Kidney glomerular epithelial cell (primary cell): ENCODE results near the gene CFAP65.
A peak's percentile ranks its signal among the peaks of the same experiment; 100 is the strongest.

Source experiments
- DNase-seq: peaks from one replicate; lab custom pipeline; 2025; lab: John Stamatoyannopoulos, UW

Gene CFAP65

DNA sequence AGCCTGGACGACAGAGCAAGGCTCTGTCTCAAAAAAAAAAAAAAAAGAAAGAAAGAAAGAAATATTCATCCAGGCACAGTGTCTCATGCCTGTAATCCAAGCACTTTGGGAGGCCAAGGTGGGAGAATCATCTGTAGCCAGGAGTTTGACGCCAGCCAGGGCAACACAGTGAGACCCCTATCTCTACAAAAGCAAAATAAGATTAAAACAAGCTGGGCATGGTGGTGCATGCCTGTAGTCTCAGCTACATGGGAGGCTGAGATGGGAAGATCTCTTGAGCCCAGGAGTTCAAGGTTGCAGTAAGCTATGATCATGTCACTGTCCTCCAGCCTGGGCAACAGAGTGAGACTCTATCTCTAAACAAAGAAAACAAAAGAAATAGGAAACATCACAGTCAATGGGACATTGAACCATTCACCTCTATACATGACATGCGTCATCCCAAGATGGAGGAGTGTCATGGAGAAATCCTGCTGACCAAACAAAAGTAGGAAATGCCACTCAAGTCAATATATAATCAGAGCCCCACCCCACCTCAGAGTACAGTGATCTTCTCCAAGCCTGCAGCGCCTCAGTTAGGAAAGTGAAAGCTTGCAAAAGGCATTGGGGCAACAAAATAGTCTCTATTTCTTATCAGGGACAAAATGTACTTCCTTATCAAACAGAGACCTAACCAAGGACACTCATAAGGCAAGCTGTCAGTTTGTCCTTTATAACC lies 66.1 kb downstream of the CFAP65 start:
- no peak for DNase-seq

DNA sequence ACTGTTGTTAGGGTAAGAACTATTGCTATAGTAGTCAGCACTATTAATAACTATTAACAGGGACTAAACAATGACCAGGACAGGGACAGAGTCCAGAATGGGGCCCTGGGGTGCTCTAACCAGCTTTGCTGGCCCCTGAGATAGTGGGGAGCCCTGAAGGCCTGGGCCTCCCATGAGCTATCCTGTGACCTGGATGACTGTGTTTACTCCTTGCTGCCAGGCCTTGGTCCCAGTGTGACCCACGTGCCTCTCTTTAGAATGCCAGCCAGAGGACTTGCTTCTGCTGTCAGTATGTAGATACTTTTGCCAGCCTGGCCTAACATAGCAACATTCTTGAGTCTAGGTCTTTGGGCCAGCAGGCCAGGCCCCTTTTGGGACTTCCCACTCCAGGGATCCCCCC lies 70.4 kb downstream of the CFAP65 start:
- DNase-seq, result no peak

DNA sequence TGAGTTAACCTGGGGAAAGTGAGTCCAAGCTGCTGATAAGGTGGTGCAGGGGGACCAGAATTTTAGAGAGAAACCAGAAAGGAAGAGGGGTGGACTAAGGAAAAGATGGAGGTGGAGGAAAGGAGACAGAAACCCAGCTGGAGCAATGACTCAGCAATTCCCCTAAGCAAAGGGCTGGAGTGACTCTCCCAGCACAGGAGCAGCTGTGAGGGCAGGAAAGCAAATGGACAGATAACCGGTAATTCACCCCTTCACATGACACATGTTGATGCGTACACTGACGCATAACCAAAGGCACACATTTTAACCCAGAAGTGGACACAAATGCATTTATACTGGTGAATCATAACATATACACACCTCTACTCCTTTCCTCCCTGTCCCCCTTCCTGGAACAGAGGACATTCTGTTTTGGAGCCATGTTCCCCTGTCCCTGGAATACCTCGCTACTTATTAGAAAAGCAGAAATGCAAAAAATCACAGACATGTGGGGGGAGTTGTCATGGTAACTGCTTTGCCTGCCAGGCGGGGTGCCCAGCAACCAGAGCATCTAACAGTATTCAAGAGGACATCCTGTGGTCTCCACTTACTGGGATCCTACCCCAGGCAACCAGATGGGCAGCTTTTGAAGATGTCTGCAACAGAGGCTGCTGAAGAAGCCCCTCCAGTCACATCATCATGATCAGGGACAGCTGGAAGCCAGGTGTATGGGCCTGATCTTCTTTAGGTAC lies 77.1 kb downstream of the CFAP65 start:
- no peak for DNase-seq

DNA sequence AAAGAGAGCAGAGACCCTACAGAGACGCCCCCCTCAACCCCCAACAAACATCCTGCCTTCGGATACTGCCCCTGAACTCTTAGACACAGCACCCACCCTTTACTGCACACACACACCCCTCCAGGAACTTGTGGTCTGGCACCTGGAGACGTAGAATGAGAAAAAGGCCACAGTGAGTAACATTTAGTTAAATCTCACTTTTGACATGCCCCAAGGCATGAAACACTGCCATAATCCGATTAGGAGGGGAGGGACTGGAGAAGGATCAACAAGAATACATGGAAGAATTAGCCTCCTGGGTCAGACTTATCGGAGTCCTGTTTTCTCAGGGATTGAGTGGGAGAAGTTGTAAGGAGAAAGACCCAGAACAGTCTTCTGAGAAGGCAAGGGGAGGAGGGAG lies 77.7 kb downstream of the CFAP65 start:
- no peak for DNase-seq

DNA sequence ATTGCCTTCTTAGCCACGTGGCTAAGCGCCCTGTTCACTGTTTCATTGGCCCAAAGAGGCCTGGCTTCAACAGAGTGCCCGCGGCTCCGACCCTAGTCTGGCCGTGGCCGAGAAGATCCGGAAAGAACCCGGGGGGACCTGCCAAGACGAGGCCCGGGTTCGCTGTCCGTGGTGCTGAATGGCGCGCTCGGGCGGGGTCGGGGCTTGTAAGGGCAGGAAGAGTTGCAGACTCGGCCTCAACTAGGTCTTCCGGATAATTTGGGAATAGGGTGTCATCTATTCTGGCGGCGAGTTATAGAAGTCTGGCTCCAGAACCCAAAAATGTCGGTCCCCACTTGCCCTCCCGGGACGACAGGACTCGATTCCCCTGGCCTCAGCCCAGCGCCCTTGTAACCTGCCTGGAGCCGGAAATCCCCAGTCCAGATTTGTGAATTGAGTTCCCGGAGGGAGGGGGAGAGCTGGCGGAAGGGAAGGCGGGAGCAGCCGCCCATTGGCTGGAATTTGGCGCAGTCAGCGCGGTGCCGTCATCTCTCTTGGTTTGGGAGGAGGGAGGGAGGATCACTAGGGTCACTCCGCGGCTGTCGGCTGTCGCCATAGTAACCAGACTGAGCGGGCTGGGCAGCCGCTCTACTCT lies 78.3 kb downstream of the CFAP65 start:
- DNase-seq, result peak; percentile 30

DNA sequence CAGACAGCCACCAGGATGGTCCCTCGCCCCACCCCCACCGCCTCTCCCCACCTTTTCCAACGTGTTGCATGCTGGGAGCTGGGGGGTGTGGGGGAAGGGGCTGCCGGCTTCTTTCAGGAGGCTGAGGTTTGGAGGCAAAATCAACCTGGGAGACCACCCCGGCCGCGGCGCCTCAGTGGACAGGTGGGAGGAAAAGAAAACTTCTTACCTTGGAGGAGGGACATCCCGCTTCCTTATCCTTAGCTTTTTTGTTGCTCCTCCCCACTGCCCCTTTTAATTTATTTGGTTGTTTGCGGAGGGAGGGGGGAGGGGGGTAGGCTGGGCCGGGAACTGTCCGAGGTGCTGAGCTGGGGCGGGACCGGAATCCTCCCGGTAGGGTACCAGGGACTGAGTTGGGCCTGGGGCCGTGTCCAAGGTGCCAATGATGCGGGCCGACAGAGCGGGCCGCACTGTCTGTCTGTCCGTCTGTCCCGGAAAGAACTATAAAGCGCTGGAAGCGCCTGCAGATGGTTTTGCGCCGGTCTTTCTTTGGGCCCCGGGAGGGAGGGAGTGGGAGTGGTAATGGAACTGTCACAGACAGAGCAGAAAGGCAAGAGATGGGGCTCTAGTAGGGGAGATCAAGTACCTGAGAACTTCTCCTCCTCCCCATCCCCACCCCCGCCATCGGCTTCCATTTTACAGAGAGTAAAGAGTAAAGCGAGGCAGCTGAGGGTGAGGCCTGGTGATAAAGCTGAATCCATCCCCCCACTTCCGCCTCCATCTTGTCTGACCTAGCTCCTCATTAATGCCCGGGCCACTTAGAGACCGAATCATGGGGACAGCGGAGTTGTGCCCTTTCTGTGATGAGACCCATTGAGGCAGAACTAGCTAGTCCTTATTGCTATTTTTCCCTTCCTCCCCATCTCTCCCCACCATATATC lies 79.4 kb downstream of the CFAP65 start:
- no peak for DNase-seq

DNA sequence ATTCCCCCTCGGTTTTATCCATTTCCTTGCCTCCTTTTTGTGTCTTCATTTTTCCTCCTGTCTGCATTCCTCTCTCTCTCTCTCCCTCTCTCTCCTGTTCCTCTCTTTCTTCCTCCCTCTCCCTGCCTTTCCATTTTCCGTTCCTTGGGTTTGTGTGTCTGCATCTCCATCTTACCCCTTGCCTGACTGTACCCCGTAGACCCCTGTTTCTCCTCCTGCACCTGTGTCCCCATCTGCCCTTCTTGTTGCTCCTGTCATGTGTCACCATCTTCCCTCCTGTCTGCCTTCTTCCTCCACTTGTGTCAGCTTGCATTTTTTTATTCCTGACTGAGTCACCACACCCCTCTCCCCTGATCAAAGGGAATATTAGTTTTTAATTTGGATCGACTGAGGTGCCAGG lies 80.1 kb downstream of the CFAP65 start:
- no peak for DNase-seq

DNA sequence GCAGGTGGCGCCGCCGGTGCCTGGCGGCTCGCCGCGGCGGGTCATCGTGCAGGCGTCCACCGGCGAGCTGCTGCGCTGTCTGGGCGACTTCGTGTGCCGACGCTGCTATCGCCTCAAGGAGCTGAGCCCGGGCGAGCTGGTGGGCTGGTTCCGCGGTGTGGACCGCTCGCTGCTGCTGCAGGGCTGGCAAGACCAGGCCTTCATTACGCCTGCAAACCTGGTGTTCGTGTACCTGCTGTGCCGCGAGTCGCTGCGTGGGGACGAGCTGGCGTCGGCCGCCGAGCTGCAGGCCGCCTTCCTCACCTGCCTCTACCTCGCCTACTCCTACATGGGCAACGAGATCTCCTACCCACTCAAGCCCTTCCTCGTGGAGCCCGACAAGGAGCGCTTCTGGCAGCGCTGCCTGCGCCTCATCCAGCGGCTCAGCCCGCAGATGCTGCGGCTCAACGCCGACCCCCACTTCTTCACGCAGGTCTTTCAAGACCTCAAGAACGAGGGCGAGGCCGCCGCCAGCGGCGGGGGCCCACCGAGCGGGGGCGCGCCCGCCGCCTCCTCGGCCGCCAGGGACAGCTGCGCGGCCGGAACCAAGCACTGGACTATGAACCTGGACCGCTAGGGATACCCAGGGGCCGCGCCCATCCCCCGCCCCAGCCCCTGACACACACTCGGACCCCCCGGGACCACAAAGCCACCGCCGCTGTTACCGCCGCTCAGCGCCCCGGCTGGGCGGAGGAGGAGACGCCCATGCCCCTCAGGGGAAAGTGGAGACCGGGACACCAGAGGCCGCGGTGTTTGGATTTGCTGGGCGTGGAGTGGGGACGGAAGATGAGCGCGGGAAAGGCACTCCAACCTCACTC lies 80.8 kb downstream of the CFAP65 start:
- no peak for DNase-seq

DNA sequence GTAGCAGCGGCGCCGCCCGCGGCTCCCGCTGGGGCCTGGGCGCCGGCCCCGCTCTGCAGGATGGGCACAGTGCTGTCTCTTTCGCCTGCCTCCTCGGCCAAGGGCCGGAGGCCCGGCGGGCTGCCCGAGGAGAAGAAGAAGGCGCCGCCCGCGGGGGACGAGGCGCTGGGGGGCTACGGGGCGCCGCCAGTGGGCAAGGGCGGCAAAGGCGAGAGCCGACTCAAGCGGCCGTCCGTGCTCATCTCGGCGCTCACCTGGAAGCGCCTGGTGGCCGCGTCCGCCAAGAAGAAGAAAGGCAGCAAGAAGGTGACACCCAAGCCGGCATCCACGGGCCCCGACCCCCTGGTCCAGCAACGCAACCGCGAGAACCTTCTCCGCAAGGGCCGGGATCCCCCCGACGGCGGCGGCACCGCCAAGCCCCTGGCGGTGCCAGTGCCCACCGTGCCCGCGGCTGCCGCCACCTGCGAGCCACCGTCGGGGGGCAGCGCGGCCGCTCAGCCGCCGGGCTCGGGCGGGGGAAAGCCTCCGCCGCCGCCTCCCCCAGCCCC lies 81.5 kb downstream of the CFAP65 start:
- no peak for DNase-seq

DNA sequence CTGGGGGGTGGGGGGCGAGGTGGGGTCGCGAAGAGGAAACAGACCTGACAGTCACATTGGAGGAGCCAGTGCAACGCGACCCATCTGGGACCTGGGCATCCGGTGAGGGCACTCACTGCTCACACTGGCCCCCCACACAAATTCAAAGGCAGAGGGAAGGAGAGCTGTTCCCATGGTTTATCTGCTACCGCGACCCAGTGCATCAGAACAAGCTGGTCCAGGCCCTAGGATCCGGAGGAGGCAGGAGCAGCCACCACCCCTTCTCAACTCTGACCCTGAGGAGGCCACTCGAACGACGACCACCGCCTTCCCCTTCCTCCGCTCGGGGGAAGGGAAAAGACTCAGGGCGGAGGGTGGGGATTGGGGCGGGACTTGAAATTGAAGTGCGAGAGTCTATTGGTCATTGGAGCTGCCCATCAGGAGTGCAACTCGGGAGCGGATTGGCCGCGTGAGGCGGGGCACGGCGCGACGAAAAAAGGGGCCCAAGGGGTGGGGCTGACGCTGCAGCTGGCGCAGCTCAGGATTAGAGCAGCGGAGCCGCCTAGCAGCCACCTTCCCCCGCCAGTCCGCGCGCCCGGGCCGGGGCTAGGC lies 82.1 kb downstream of the CFAP65 start, which contains the start of gene CDK5R2:
TSS of gene CDK5R2 (plus strand) at position 526 of the 591 bp plus-strand sequence. CDS start 155 bp downstream, outside the sequence.
- DNase-seq, result peak; percentile 73

DNA sequence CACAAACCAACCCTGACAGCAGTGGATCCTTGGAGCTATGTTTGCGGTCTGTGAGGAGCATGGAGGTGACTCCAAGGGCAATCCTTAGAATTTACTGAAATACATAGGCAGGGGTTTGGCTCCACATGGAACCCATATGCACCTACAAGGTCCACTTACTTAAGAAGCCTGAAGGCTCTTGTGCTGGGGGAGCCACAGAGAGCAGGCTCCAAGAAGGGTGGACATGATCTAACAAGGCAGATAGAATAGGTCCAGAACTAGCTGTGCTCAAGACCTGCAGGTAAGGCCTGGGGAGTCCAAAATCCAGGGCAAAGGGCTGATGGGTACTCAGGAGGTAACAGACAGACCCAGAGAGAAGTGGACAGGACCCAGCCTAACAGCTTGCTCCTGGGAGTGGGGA lies 83.0 kb downstream of the CFAP65 start:
- no peak for DNase-seq

DNA sequence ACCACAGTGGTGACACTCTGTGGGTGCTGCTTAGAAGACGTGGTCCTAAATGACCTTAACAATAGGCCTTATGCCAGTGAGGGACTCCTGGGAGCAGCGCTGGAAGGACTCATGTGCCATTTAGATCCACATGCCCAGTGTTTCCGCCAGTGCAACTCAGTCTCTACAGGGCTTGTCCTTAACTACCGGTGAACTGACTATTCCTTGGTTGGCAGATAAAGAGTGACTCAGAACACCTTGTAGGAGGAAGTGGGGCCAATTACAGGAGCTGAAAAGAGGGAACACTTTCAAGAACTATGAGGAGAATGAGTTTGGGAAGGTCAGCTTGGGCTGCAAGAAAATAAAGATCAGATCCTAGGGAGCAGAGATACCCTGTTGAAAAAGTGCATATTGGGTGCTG lies 83.6 kb downstream of the CFAP65 start:
- DNase-seq, result no peak

DNA sequence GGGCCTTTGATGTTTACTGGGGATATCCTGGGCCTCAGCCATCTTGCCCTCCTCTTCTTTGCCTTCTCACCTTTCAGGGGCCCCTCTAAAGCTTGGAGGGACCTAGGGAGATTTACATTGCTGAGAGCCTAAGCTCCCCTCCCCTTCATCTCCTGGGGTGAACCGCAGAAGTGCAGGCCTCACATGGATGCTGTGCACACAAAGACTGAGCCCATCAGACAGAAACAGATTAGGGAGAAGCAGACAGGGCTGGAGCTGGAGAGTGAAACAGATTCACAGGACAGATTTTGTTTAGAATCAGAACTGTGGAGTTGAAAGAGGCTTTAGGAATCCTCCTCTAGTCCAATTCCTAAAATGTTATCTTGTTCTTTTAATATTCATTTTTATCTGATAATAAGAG lies 85.3 kb downstream of the CFAP65 start:
- DNase-seq, result no peak

DNA sequence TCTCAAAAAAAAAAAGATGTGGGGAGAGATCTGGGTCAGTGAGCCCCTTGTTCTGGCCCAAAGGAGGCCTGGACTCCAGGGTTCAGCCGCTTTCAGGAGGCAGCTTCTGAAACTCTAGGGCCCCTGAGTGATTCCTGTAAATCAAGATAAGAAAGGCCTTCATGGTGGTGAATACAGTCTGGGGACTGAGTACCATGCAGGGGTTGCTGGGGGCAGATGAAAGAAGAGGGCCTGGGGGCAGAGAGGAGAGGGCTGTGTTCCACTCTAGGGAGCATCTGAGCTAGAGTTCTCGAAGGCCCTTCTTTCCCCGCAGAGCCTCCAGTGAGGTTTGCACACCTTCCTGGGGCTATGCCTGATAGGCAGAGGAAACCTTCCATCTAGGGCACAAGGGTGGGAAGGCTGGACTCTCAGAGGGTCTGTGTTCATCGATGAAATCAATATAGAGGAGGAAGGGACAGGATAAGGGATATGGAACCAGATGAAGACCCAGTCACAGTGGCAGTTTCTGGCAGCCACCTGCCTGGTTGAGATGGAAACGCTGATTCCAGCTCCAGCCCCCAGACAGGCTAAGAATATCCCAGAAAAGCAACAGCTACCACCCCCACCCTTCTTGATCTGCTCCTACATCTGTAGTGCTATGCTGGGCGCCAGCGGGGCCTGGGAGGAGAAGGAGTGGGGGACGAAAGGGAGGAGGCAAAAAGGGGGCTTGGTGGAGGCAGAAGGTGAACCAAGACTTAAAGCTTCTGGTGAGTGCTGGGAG lies 86.6 kb downstream of the CFAP65 start:
- DNase-seq, result no peak

DNA sequence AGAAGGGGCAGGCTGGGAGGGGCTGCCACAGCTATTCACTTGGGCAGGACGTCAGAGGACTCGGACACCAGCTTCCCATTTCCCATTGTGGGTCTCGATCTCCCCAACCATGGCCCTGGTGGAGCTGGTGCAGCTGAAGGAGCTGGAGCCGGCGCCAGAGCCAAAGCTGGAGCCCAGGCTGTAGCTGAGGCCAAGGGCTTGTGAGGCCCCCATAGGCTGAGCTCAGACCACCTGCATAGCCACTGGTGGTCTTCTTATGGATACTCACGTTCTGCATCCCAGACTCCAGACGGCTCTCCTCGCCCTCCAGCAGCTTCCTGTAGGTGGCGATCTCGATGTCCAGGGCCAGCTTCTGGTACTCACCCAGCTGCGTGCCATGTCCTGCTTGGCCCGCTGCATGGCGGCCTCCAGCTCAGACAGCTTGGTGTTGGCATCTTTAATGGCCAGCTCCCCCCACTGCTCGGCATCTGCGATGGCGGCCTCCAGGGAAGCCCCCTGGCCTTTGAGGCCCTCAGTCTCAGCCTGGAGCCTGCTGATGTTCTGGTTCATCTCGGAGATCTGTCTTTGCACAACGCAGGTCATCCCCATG lies 87.9 kb downstream of the CFAP65 start:
- DNase-seq, result no peak
